IPS-15b (cell line): ENCODE data around the gene UQCC2.

Experiments
- H3K27me3 ChIP-seq: one replicate; pipeline ENCODE4 v1.6.1; 2013; ENCODE audit warnings: low read length; ENCODE audit not compliant: control insufficient read depth, insufficient read depth
- H3K36me3 ChIP-seq: one replicate; pipeline ENCODE4 v1.6.1; 2013; ENCODE audit warnings: low read length; ENCODE audit not compliant: control insufficient read depth, insufficient read depth
- H3K4me1 ChIP-seq: one replicate; pipeline ENCODE4 v1.6.1; 2013; ENCODE audit warnings: mild to moderate bottlenecking, low read length; ENCODE audit not compliant: control insufficient read depth, insufficient read depth
- H3K4me3 ChIP-seq: one replicate; pipeline ENCODE4 v1.5.1; 2013; ENCODE audit warnings: low read depth, low read length
- H3K9ac ChIP-seq: one replicate; pipeline ENCODE4 v1.6.1; 2013; ENCODE audit warnings: low read depth, mild to moderate bottlenecking, low read length
- H3K9me3 ChIP-seq: one replicate; pipeline ENCODE4 v1.6.1; 2013; ENCODE audit warnings: mild to moderate bottlenecking, low read length; ENCODE audit not compliant: control insufficient read depth, insufficient read depth

UQCC2 gene

DNA sequence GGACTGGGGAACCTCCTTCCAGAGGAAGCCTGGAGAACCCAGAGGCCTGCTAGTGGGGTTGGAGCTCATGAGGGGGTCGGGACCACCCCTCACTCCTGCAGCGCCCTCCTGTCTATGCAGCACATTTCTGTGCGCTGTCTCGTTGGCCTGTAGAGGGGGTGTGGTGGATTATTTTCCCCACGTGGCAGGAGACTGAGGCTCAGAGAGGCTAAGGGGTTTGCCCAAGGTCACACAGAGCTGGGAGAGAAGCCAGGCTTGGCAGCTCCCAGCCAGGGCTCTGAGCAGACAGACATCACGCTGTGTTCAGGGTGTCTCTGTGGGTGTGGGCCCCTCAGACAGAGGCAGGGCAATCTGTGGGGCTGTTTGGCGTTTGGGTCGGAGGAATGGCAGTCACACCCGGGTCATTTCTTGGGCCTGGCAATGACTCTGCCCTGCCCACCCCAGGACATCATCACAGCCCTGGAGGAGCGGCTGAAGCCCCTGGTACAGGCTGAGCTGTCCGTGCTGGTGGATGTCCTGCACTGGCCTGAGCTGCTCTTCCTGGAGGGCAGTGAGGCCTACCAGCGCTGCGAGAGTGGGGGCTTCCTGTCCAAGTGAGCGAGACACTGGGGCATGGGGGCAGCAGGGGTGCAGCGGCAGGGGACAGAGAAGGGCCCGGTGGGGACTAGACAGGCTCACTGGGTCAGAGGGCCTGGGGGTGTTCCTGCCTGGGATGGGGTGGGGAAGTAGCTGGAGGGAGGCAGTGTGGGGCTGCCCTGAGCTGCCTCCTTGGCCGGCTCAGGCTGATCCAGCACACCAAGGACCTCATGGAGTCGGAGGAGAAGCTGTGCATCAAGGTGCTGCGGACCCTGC lies 27.7 kb downstream of the UQCC2 start:
- Histone ChIP-seq H3K9ac (no peak overlapping the region), H3K36me3 (peaks cover 85% of the 10 kb centered on the region), H3K4me3 (no peak overlapping the region), H3K4me1 (no peaks in the 10 kb centered on the region), H3K27me3 (no peaks in the 10 kb centered on the region), H3K9me3 (no peaks in the 10 kb centered on the region)

DNA sequence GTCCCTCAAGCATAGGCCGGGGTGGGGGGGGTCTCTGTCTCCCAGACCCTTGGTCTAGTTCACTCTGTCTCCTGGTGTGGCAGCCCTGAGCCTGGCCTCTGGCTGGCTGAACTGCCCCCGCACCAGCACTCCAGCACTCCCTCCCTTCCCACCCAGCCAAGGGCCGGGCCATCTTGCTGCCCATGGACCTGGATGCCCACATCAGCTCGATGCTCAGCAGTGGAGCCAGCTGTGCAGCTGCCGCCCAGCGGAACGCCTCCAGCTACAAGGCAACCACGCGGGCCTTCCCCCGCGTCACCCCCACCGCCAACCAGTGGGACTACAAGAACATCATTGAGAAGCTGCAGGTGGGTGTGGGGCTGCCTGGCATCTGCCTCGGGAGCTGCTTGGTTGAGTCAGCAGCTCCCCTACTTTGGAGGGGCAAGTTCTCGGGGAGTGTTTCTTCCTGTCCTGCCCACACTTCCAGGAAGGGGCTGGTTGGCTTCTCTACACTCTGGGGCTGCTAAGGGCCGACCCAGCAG lies 28.4 kb downstream of the UQCC2 start:
- Histone ChIP-seq H3K27me3 (no peaks in the 10 kb centered on the region), H3K9ac (no peak overlapping the region), H3K36me3 (peaks cover 80% of the 10 kb centered on the region), H3K9me3 (no peaks in the 10 kb centered on the region), H3K4me1 (no peaks in the 10 kb centered on the region), H3K4me3 (no peak overlapping the region)

DNA sequence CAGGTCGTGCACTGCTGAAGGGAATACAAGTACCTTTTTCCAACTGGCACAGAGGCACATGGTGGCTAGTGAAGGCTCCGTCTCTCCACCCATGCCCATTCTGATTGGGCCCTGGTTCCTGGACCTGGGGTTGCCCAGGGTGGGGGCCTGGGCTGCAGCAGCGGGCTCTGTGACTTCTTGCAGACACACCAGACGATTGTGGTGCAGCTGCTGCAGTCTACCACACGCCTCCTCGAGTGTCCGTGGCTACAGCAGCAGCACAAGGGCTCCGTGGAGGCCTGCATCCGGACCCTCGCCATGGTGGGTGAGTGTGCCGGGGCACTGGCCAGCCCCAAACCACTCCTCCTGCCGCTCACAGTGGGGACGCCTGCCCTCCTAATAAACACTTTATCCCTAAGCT lies 29.2 kb downstream of the UQCC2 start:
- Histone ChIP-seq H3K4me3 (no peak overlapping the region), H3K36me3 (peaks cover 81% of the 10 kb centered on the region), H3K9me3 (no peaks in the 10 kb centered on the region), H3K9ac (no peak overlapping the region), H3K27me3 (no peaks in the 10 kb centered on the region), H3K4me1 (no peaks in the 10 kb centered on the region)

DNA sequence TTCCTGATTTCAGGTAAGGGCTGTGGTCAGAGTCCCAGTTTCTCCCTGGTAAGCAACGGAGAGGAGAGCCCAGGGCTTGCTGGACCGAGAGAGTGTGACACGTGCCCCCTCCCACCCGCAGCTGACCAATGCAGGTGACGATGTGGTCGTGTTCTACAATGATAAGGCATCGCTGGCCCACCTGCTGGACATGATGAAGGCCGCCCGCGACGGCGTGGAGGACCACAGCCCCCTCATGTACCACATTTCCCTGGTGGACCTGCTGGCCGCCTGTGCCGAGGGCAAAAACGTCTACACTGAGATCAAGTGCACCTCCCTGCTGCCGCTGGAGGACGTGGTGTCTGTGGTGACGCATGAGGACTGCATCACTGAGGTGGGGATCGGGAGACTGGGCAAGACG lies 31.7 kb downstream of the UQCC2 start:
- Histone ChIP-seq H3K4me1 (no peaks in the 10 kb centered on the region), H3K4me3 (no peak overlapping the region), H3K36me3 (peaks cover 73% of the 10 kb centered on the region), H3K27me3 (no peaks in the 10 kb centered on the region), H3K9ac (no peak overlapping the region), H3K9me3 (no peaks in the 10 kb centered on the region)

DNA sequence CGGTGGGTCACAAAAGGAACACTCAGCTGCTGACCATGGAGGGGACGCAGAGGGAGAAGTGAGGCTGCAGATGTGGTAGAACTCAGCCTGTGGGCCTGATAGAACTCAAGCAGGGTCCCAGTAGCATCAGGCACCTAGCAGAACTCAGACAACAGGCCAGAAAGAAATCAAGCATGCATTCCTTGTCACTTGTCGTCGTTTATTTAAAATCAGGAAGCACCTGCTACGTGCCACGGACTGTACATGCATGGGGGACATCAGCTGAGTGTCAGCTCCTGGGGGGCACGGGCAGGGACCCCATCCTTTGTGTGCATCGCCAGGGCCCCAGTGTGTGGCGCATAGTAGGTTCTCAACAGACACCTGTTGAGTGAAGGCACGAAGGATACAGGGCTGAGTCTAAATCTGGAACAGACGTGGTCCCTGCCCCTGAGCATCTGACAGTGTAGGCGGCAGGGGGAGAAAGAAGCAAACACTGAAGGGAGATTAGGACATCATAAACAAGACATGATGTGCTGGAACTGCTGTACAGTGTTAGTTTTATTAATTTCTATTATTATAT lies 32.5 kb downstream of the UQCC2 start:
- H3K4me1 ChIP-seq = no peaks in the 10 kb centered on the region
- peaks cover 70% of the 10 kb centered on the region for H3K36me3 ChIP-seq
- no peaks in the 10 kb centered on the region for H3K27me3 ChIP-seq
- no peak overlapping the region for H3K4me3 ChIP-seq
- H3K9ac ChIP-seq = no peak overlapping the region
- H3K9me3 ChIP-seq = no peaks in the 10 kb centered on the region

DNA sequence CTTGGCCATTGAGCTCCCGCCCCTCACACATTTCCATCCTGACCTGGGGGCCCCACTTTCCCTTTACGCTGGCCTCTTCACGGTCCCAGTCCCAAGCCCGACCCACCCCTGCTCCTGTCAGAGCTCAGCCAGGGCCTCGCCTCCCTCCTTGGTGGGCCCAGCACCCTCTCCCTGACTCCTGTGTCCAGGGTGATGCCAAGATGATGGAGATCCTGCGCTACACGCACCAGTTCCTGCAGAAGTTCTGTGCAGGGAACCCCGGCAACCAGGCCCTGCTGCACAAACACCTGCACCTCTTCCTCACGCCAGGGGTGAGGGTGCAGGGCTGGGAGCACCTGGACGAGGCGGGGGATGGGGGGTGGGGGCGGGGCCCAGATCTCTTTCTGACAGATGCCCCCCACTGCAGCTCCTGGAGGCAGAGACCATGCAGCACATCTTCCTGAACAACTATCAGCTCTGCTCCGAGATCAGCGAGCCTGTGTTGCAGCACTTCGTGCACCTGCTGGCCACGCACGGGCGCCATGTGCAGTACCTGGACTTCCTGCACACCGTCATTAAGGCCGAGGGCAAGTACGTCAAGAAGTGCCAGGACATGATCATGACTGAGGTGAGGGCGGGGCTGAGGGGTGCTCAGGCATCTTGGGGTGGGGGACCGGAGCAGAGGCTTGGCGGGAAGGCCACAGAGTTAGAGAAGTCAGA lies 33.1 kb downstream of the UQCC2 start:
- Histone ChIP-seq H3K27me3 (no peaks in the 10 kb centered on the region), H3K36me3 (peaks cover 70% of the 10 kb centered on the region)

DNA sequence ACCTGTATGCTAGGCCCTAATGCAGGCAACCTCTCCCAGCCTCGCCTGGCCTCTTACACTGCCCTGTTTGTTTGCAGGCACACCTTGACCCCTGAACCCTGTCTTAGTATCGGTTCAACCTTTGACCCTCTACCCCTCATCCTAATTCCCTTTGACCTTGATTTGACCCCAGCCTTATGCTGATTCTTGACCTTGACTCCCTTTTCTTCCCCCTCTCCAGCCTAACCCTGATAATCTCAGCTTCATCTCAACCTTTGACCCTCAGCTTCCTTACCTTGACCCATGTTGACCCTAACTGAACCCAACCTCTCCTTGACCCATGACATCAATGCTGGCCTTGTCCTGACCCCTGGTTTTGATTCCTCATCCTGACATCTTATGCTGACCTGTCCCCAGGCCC lies 33.8 kb downstream of the UQCC2 start:
- Histone ChIP-seq H3K4me1 (no peaks in the 10 kb centered on the region), H3K27me3 (no peaks in the 10 kb centered on the region), H3K9me3 (no peaks in the 10 kb centered on the region), H3K4me3 (no peak overlapping the region), H3K36me3 (peaks cover 66% of the 10 kb centered on the region), H3K9ac (no peak overlapping the region)

More for the DNA sequence above, 33.1 kb downstream of the UQCC2 start:
- Histone ChIP-seq H3K4me3 (no peak overlapping the region), H3K9me3 (no peaks in the 10 kb centered on the region), H3K9ac (no peak overlapping the region), H3K4me1 (no peaks in the 10 kb centered on the region)

DNA sequence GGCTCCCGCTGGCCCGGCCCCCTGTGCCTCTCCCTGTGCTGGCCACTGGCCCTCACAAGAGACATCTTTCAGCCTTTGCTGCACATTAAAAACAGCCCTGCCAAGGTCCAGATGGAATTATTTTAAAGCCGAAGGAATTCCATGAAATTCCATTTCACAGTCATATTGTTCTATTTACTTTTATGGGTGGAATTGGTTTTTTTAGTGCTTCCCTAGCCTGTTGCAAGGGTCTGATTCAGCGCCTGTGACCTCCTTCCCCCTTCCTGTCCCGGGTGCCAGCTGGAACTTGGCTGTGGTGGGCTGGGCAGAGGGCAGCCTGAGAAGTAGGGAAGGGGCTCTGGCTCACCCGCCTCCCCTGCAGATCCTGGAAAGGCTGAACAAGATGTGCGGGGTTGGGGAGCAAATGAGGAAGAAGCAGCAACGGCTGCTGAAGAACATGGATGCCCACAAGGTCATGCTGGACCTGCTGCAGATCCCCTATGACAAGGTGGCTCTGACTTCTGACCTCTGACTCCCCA lies 34.3 kb downstream of the UQCC2 start:
- no peak overlapping the region for H3K4me3 ChIP-seq
- H3K27me3 ChIP-seq = no peaks in the 10 kb centered on the region
- no peaks in the 10 kb centered on the region for H3K9me3 ChIP-seq
- peaks cover 61% of the 10 kb centered on the region for H3K36me3 ChIP-seq
- no peak overlapping the region for H3K9ac ChIP-seq
- H3K4me1 ChIP-seq = no peaks in the 10 kb centered on the region

DNA sequence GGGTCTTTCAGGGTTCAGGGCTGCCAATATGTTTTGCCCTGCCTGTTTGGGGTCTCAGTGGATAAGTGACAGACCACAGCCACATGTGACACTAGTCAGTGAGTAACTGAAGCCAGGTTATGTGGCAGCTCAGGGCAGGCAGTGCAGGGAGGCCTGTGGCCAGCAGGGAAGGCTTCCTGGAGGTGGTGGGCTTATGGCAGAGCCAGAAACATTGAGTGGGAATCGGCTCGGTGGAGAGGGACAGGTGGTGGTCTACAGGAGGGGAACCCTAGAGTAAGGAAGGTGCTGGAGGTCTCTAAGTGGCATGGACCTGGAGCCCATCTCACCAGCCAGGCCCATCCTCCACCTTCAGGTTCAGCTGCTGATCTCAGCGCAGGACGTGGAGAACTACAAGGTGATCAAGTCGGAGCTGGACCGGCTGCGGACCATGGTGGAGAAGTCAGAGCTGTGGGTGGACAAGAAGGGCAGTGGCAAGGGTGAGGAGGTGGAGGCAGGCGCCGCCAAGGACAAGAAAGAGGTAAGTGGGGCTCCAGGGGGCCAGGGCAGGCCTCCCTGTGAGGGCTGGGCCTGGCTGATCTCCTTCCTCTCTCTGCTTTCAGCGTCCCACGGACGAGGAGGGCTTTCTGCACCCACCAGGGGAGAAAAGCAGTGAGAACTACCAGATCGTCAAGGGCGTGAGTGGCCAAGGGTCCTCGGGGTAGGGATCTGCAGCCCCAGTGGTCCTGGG lies 34.9 kb downstream of the UQCC2 start:
- Histone ChIP-seq H3K9ac (no peak overlapping the region), H3K4me1 (no peaks in the 10 kb centered on the region), H3K36me3 (peaks cover 64% of the 10 kb centered on the region), H3K27me3 (no peaks in the 10 kb centered on the region), H3K4me3 (no peak overlapping the region), H3K9me3 (no peaks in the 10 kb centered on the region)

DNA sequence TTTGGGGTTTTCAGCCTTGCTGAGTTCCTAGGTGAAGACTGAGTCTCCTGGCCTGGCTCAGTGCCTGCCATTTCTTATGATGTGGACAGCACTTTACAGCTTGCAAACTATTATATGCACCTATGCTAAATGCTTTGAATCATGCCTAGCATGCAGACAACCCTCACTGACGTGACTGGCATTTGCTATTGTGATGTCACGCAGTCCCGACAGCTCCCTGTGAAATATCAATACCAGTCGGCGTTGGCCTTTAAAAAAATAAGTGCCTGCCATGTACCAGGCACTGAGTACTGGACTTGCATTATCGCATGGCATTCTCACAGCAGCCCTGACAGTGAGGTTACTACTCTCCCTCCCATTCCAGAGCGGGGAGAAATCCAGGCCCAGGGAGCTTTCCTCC lies 35.5 kb downstream of the UQCC2 start:
- Histone ChIP-seq H3K36me3 (peaks cover 63% of the 10 kb centered on the region), H3K4me3 (no peak overlapping the region), H3K4me1 (no peaks in the 10 kb centered on the region), H3K9ac (no peak overlapping the region), H3K27me3 (no peaks in the 10 kb centered on the region), H3K9me3 (no peaks in the 10 kb centered on the region)

DNA sequence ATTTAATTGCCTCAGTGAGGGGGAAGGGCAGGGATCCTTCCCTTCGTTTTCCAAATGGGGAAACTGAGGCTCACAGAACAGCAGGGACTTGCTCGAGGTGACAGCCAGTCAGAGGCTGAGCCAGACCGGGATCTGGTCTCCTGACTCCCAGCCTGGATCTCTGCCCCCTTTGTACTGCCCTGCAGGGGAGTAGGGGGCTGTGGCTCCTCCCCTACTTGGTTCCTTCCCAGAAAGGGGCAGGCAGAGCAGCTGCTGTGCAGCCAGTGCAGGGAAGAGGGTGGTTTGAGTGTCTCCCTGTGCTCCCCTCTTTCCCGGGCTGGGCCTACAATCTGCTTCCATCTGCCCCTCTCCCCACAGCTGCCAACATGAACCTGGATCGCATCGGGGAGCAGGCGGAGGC lies 37.6 kb downstream of the UQCC2 start:
- H3K9me3 ChIP-seq = no peaks in the 10 kb centered on the region
- no peaks in the 10 kb centered on the region for H3K27me3 ChIP-seq
- no peak overlapping the region for H3K4me3 ChIP-seq
- no peaks in the 10 kb centered on the region for H3K4me1 ChIP-seq
- H3K36me3 ChIP-seq = peaks cover 66% of the 10 kb centered on the region
- no peak overlapping the region for H3K9ac ChIP-seq
